Skeletal muscle tissue (tissue), 4 donors: ENCODE data around the gene ZNF33B. TPM values are rescaled to one million over a fixed set of nuclear protein-coding genes. Genes with fewer than 3 reads are reported as not detected.

Experiments
- H3K27ac ChIP-seq: one replicate; pipeline ENCODE4 v1.7.0; 2013; ENCODE audit warnings: mild to moderate bottlenecking, low read depth, low read length, inconsistent platforms
- H3K27me3 ChIP-seq, 3 donors: one replicate each; pipeline ENCODE4 v1.7.0; 2013; ENCODE audit warnings: low read length in 3 of 3; ENCODE audit not compliant: control insufficient read depth in 3 of 3, insufficient read depth in 3 of 3
- H3K36me3 ChIP-seq, 3 donors: one replicate each; pipeline ENCODE4 v1.7.0; 2013; ENCODE audit warnings: low read length in 3 of 3; ENCODE audit not compliant: control insufficient read depth in 3 of 3, insufficient read depth in 3 of 3
- H3K4me1 ChIP-seq, 3 donors: one replicate each; pipeline ENCODE4 v1.7.0; 2013; ENCODE audit warnings: low read length in 3 of 3, mild to moderate bottlenecking in 3 of 3; ENCODE audit not compliant: control insufficient read depth in 3 of 3, insufficient read depth in 3 of 3
- H3K4me3 ChIP-seq, 3 donors: one replicate each; pipeline ENCODE4 v1.7.0; 2013; ENCODE audit warnings: low read length in 3 of 3
- H3K9ac ChIP-seq, 3 donors: one replicate each; pipeline ENCODE4 v1.7.0; 2013; ENCODE audit warnings: low read length in 3 of 3, mild to moderate bottlenecking in 3 of 3, moderate library complexity in 2 of 3, low read depth in 1 of 3
- H3K9me3 ChIP-seq, 3 donors: one replicate each; pipeline ENCODE4 v1.7.0; 2013; ENCODE audit warnings: low read length in 3 of 3; ENCODE audit not compliant: control insufficient read depth in 3 of 3
- total RNA-seq: library from RNA; depleted of rRNA; stranded (reverse); fragments of >200 nt; gene quantifications from one replicate; pipeline ENCODE4 v1.2.3, GENCODE V29; 2014
- donor health status: Osteomylitis.

The ZNF33B gene
- total RNA-seq, 1 donor from 2014 or later, result 8.4 TPM

- Histone ChIP-seq H3K36me3 (no peaks in the 10 kb centered on the region), H3K4me1 (no peaks in the 10 kb centered on the region), H3K27me3 (peaks cover 0 to 2% (median 0%) of the 10 kb centered on the region in 3 donors), H3K9me3 (no peaks in the 10 kb centered on the region), H3K27ac (no peak overlapping the region), H3K9ac (no peak overlapping the region), H3K4me3 (no peak overlapping the region)
These were observed 7.8 kb upstream of the ZNF33B start for GRCh38 chr10:42646214-42646613.

GRCh38 chr10:42645516-42645915 is 7.1 kb upstream of the ZNF33B start:
- Histone ChIP-seq H3K9ac (no peak overlapping the region), H3K9me3 (no peaks in the 10 kb centered on the region), H3K4me3 (no peak overlapping the region), H3K27me3 (peaks cover 0 to 2% (median 0%) of the 10 kb centered on the region in 3 donors), H3K4me1 (no peaks in the 10 kb centered on the region), H3K27ac (no peak overlapping the region), H3K36me3 (no peaks in the 10 kb centered on the region)

- Histone ChIP-seq H3K27me3 (peaks cover 0 to 2% (median 0%) of the 10 kb centered on the region in 3 donors), H3K36me3 (no peaks in the 10 kb centered on the region), H3K9ac (no peak overlapping the region), H3K4me3 (no peak overlapping the region), H3K27ac (no peak overlapping the region), H3K9me3 (no peaks in the 10 kb centered on the region), H3K4me1 (no peaks in the 10 kb centered on the region)
These were observed 6.7 kb upstream of the ZNF33B start for GRCh38 chr10:42645103-42645502.

GRCh38 chr10:42640610-42641229 is 2.4 kb upstream of the ZNF33B start:
- Histone ChIP-seq H3K27me3 (no peaks in the 10 kb centered on the region), H3K9me3 (no peaks in the 10 kb centered on the region), H3K27ac (no peak overlapping the region), H3K36me3 (no peaks in the 10 kb centered on the region), H3K4me3 (no peak overlapping the region), H3K9ac (no peak overlapping the region), H3K4me1 (peaks cover 4 to 17% (median 6%) of the 10 kb centered on the region in 3 donors)

- peaks cover 4 to 17% (median 6%) of the 10 kb centered on the region in 3 donors for H3K4me1 ChIP-seq
- H3K4me3 ChIP-seq, result peak overlapping the region; percentile 89 to 97 (median 94)
These were observed 476 bp upstream of the ZNF33B start for GRCh38 chr10:42638821-42639270.

GRCh38 chr10:42637648-42638054 is 719 bp downstream of the ZNF33B start:
- Histone ChIP-seq H3K9me3 (no peaks in the 10 kb centered on the region), H3K4me1 (peaks cover 4 to 17% (median 6%) of the 10 kb centered on the region in 3 donors), H3K4me3 (peak overlapping the region; percentile 89 to 97 (median 94)), H3K9ac (peak overlapping the region; percentile 76 to 94 (median 87)), H3K27me3 (no peaks in the 10 kb centered on the region), H3K27ac (peak overlapping the region; percentile 75), H3K36me3 (peaks cover 0 to 4% (median under 1%) of the 10 kb centered on the region in 3 donors)

More at GRCh38 chr10:42638821-42639270, 476 bp upstream of the ZNF33B start:
- peak overlapping the region; percentile 76 to 94 (median 87) for H3K9ac ChIP-seq
- peak overlapping the region; percentile 75 for H3K27ac ChIP-seq
- peaks cover 0 to 4% (median 0%) of the 10 kb centered on the region in 3 donors for H3K36me3 ChIP-seq
- H3K9me3 ChIP-seq, result no peaks in the 10 kb centered on the region
- H3K27me3 ChIP-seq, result no peaks in the 10 kb centered on the region

- Histone ChIP-seq H3K4me3 (no peak overlapping the region), H3K9me3 (no peaks in the 10 kb centered on the region), H3K4me1 (peaks cover 4 to 17% (median 6%) of the 10 kb centered on the region in 3 donors), H3K27me3 (no peaks in the 10 kb centered on the region), H3K36me3 (peaks cover 0 to 4% (median 2%) of the 10 kb centered on the region in 3 donors), H3K9ac (no peak overlapping the region), H3K27ac (no peak overlapping the region)
These were observed 1.2 kb downstream of the ZNF33B start for GRCh38 chr10:42637142-42637541.

GRCh38 chr10:42635098-42635497 is 3.3 kb downstream of the ZNF33B start:
- Histone ChIP-seq H3K9ac (no peak overlapping the region), H3K9me3 (no peaks in the 10 kb centered on the region), H3K4me1 (peaks cover 4 to 17% (median 6%) of the 10 kb centered on the region in 3 donors), H3K36me3 (peaks cover 2 to 13% (median 12%) of the 10 kb centered on the region in 3 donors), H3K4me3 (no peak overlapping the region), H3K27ac (no peak overlapping the region), H3K27me3 (no peaks in the 10 kb centered on the region)

GRCh38 chr10:42632564-42632963 is 5.8 kb downstream of the ZNF33B start:
- Histone ChIP-seq H3K9ac (no peak overlapping the region), H3K4me3 (no peak overlapping the region), H3K9me3 (no peaks in the 10 kb centered on the region), H3K36me3 (peaks cover 4 to 23% (median 12%) of the 10 kb centered on the region in 3 donors), H3K4me1 (peaks cover 1 to 5% (median 1%) of the 10 kb centered on the region in 3 donors), H3K27me3 (no peaks in the 10 kb centered on the region), H3K27ac (no peak overlapping the region)

- Histone ChIP-seq H3K27me3 (no peaks in the 10 kb centered on the region), H3K4me3 (no peak overlapping the region), H3K27ac (no peak overlapping the region), H3K9me3 (no peaks in the 10 kb centered on the region), H3K9ac (no peak overlapping the region), H3K4me1 (no peaks in the 10 kb centered on the region), H3K36me3 (peaks cover 4 to 26% (median 14%) of the 10 kb centered on the region in 3 donors)
These were observed 7.7 kb downstream of the ZNF33B start for GRCh38 chr10:42630537-42631134.
